IMR-90 (cell line): ENCODE measurements around the gene NPC1. TPM values are rescaled to one million over a fixed set of nuclear protein-coding genes. Genes with fewer than 3 reads are reported as not detected.

ENCODE experiments used
- ATAC-seq: fragments of 200-7000 bp; cut with Tn5 transposase; 2 replicates; pipeline ENCODE4 v1.9.1; 2020; ENCODE audit warnings: low read depth, mild to moderate bottlenecking, moderate library complexity
- BruUV-seq: library from RNA; stranded (reverse); fragments of 400-500 nt; replicated peaks from 2 replicates; lab custom pipeline; 2021; lab: Mats Ljungman, UMichigan
- CTCF ChIA-PET: fragments of 300-600 bp; formaldehyde crosslinking; extraction: SDS; loops from one replicate; lab custom pipeline; 2021; ENCODE audit warnings: antibody characterized with exemption; lab: Yijun Ruan, JAX
- POLR2A ChIA-PET: fragments of 300-600 bp; sonication (Branson Sonifier 250); formaldehyde crosslinking; loops from one replicate; lab custom pipeline; 2022; ENCODE audit warnings: antibody characterized with exemption; ENCODE audit not compliant: unreplicated experiment; lab: Charles Lee
- DNase-seq: peaks from one replicate; pipeline ENCODE4 v3.0.0; 2013
- H2AFZ ChIP-seq: replicated peaks from 2 replicates; pipeline ENCODE3; 2013; ENCODE audit warnings: low read length, mild to moderate bottlenecking; ENCODE audit not compliant: poor library complexity
- H2AK5ac ChIP-seq: 2 replicates; pipeline ENCODE4 v1.6.1; 2013; ENCODE audit warnings: low read depth, low read length, inconsistent platforms
- H2AK9ac ChIP-seq: replicated peaks from 2 replicates; pipeline ENCODE3; 2013; ENCODE audit warnings: mild to moderate bottlenecking, low read depth, low read length, moderate library complexity; ENCODE audit not compliant: poor library complexity
- H2BK120ac ChIP-seq: 2 replicates; pipeline ENCODE4 v1.6.1; 2013; ENCODE audit warnings: low read depth, low read length, inconsistent platforms
- H2BK15ac ChIP-seq: 3 replicates; pipeline ENCODE4 v1.6.1; 2013; ENCODE audit warnings: low read depth, low read length, inconsistent platforms
- H2BK20ac ChIP-seq: 2 replicates; pipeline ENCODE4 v1.6.1; 2013; ENCODE audit warnings: low read depth, mild to moderate bottlenecking, inconsistent platforms, low read length, moderate library complexity
- H2BK5ac ChIP-seq: 2 replicates; pipeline ENCODE4 v1.6.1; 2013; ENCODE audit warnings: mild to moderate bottlenecking, low read depth, low read length, inconsistent platforms; ENCODE audit not compliant: poor library complexity, severe bottlenecking
- H3K14ac ChIP-seq: replicated peaks from 2 replicates; pipeline ENCODE4 v1.6.1; 2013; ENCODE audit warnings: low read depth, low read length, inconsistent platforms
- H3K18ac ChIP-seq: 2 replicates; pipeline ENCODE4 v1.6.1; 2013; ENCODE audit warnings: low read depth, low read length, control low read depth
- H3K23ac ChIP-seq: 2 replicates; pipeline ENCODE4 v1.6.1; 2013; ENCODE audit warnings: low read depth, low read length, inconsistent platforms
- H3K27ac ChIP-seq: 2 replicates; pipeline ENCODE4 v1.5.1; 2013; ENCODE audit warnings: mild to moderate bottlenecking, control low read depth, low read length; ENCODE audit not compliant: insufficient read depth
- H3K27me3 ChIP-seq: 2 replicates; pipeline ENCODE4 v1.6.1; 2013; ENCODE audit warnings: low read length; ENCODE audit not compliant: control insufficient read depth, insufficient read depth
- H3K36me3 ChIP-seq: 2 replicates; pipeline ENCODE4 v1.6.1; 2013; ENCODE audit warnings: low read length, mixed read lengths; ENCODE audit not compliant: control insufficient read depth, insufficient read depth
- H3K4ac ChIP-seq: 2 replicates; pipeline ENCODE4 v1.6.1; 2013; ENCODE audit warnings: low read depth, low read length, inconsistent platforms
- H3K4me1 ChIP-seq: 2 replicates; pipeline ENCODE4 v1.6.1; 2013; ENCODE audit warnings: low read length, mixed read lengths; ENCODE audit not compliant: control insufficient read depth, insufficient read depth
- H3K4me2 ChIP-seq: 2 replicates; pipeline ENCODE4 v1.6.1; 2013; ENCODE audit warnings: low read depth, mild to moderate bottlenecking, control low read depth, low read length, moderate library complexity
- H3K4me3 ChIP-seq: 2 replicates; pipeline ENCODE4 v1.5.1; 2013; ENCODE audit warnings: low read depth, mild to moderate bottlenecking, control low read depth, low read length, moderate library complexity; ENCODE audit not compliant: insufficient read depth
- H3K56ac ChIP-seq: 2 replicates; pipeline ENCODE4 v1.6.1; 2013; ENCODE audit warnings: low read length, inconsistent platforms; ENCODE audit not compliant: insufficient read depth; ENCODE audit errors: extremely low read depth
- H3K79me1 ChIP-seq, 2 experiments: 2 replicates each; pipeline ENCODE4 v1.6.1; 2013; ENCODE audit warnings: low read length in 2 of 2, inconsistent platforms in 1 of 2, low read depth in 1 of 2
- H3K9ac ChIP-seq: 2 replicates; pipeline ENCODE4 v1.6.1; 2013; ENCODE audit warnings: low read depth, low read length, control low read depth
- H3K9me1 ChIP-seq: 2 replicates; pipeline ENCODE4 v1.6.1; 2013; ENCODE audit warnings: low read length, inconsistent platforms; ENCODE audit not compliant: insufficient read depth
- H3K9me3 ChIP-seq: 2 replicates; pipeline ENCODE4 v1.6.1; 2013; ENCODE audit warnings: low read length; ENCODE audit not compliant: control insufficient read depth, insufficient read depth
- H4K20me1 ChIP-seq: 2 replicates; pipeline ENCODE4 v1.6.1; 2013; ENCODE audit warnings: low read length, inconsistent platforms; ENCODE audit not compliant: insufficient read depth
- H4K5ac ChIP-seq: 2 replicates; pipeline ENCODE4 v1.6.1; 2013; ENCODE audit warnings: mild to moderate bottlenecking, low read depth, low read length, control low read depth
- H4K8ac ChIP-seq, 2 experiments: 2 replicates each; pipeline ENCODE4 v1.6.1; 2013; ENCODE audit warnings: low read depth in 2 of 2, low read length in 2 of 2, control low read depth in 1 of 2, inconsistent platforms in 1 of 2
- H4K91ac ChIP-seq: 2 replicates; pipeline ENCODE4 v1.6.1; 2013; ENCODE audit warnings: low read depth, low read length, inconsistent platforms; ENCODE audit not compliant: insufficient read depth
- MAFK ChIP-seq: IDR thresholded peaks from 2 replicates; pipeline ENCODE4 v1.6.1; 2012; ENCODE audit warnings: low read depth, low read length, improper control_type of control experiment
- POLR2A ChIP-seq: IDR thresholded peaks from 2 replicates; pipeline ENCODE4 v1.6.1; 2012; ENCODE audit warnings: mild to moderate bottlenecking, low read depth, low read length
- RCOR1 ChIP-seq: IDR thresholded peaks from 2 replicates; pipeline ENCODE4 v1.6.1; 2012; ENCODE audit warnings: mild to moderate bottlenecking, low read length, improper control_type of control experiment; ENCODE audit not compliant: insufficient replicate concordance
- RFX5 ChIP-seq: IDR thresholded peaks from 2 replicates; pipeline ENCODE4 v1.8.0; 2012; ENCODE audit warnings: low read depth, mild to moderate bottlenecking, low read length, moderate library complexity
- SMC3 ChIP-seq: fragments of 150-350 bp; IDR thresholded peaks from 2 replicates; pipeline ENCODE4 v1.6.1; 2016; ENCODE audit warnings: low read depth, mild to moderate bottlenecking, antibody characterized with exemption, low read length, moderate library complexity
- WGBS, 2 experiments: methylation state at CpG; one replicate each; pipeline versions ENCODE4 v1.1.5 to v1.1.7; 2013; ENCODE audit warnings: missing lambda C conversion rate in 2 of 2; ENCODE audit not compliant: insufficient read length in 1 of 2; ENCODE audit errors: extremely low coverage in 2 of 2; 5-methylcytosine and 5-hydroxymethylcytosine counted together
- dilution Hi-C: fragments of 300-500 bp; cut with HindIII; formaldehyde crosslinking; loops from one replicate; pipeline ENCODE4 v1.14.3; 2018; ENCODE audit warnings: low sequenced_read_pairs; ENCODE audit not compliant: unreplicated experiment
- in situ Hi-C: fragments of 300-500 bp; cut with MboI; formaldehyde crosslinking; loops from 3 replicates; pipeline ENCODE4 v1.14.3; 2019; ENCODE audit warnings: low sequenced_read_pairs, inconsistent platforms, mixed read lengths
- intact Hi-C: fragments of 100-400 bp; cut with micrococcal nuclease; formaldehyde crosslinking; loops from 2 replicates; pipeline ENCODE4 v1.10.0; 2022
- polyA plus RNA-seq, 3 experiments: library from polyadenylated mRNA; depleted of rRNA; stranded (reverse); fragments of >200 nt; gene quantifications; 2 replicates each; pipeline ENCODE4 v1.2.3, GENCODE V29; 2012; ENCODE audit warnings: low replicate concordance in 1 of 3
- total RNA-seq: library from RNA; depleted of rRNA; stranded (reverse); fragments of >200 nt; gene quantifications from 2 replicates; pipeline ENCODE4 v1.2.3, GENCODE V29; 2012
- TF ChIP-seq, protein P1 (sequence below): conservative IDR thresholded peaks from 2 replicates; pipeline ENCODE4 v1.5.1; 2012; ENCODE audit warnings: mild to moderate bottlenecking, low read depth, low read length, improper control_type of control experiment

NPC1 gene
- total and polyA plus RNA-seq, 2 of the 4 experiments (the other 2 are of a cell fraction) = 7.5 to 7.9 TPM

DNA sequence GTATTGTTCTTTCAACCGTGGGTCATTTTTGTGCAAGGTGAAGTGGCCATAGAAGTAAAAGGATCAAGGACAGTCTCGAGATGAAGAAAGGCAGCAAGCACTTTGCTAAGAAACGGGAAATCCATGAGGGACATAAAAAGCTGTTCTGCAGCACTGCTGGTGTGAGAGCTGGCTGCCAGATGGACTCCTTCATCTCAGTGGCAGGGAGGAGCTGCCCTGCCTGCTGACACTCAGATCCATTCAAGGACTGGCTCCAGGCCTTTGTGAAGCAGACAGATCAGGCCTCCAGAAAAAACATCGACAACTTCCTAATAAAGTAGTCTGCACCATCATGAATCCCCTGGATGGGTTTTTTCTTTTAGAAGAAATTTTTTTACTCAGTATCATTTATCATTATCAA lies 53.5 kb downstream of the NPC1 start:
- DNase-seq (no peak), ATAC-seq (no peak)
- Histone ChIP-seq H3K18ac (no peak overlapping the region), H2AFZ (no peak overlapping the region), H3K9me1 (peaks cover 17% of the 10 kb centered on the region), H2BK5ac (no peak overlapping the region), H3K9me3 (no peaks in the 10 kb centered on the region), H3K79me1 (peaks cover 0 to 20% of the 10 kb centered on the region in 2 experiments; a peak in 2 of 4 replicates), H3K9ac (no peak overlapping the region), H3K4me1 (peaks cover 2% of the 10 kb centered on the region; the same call in 1 of the 2 replicates), H4K20me1 (peaks cover 10% of the 10 kb centered on the region; the same call in 1 of the 2 replicates), H2BK120ac (no peak overlapping the region), H2AK5ac (no peak overlapping the region), H2AK9ac (no peak overlapping the region), H3K36me3 (peaks cover 76% of the 10 kb centered on the region), H3K56ac (no peak overlapping the region), H3K4ac (no peak overlapping the region), H3K27ac (no peak overlapping the region), H4K91ac (no peak overlapping the region), H2BK15ac (no peak overlapping the region), H2BK20ac (no peak overlapping the region), H3K23ac (no peak overlapping the region), H3K14ac (no peak overlapping the region), H4K5ac (no peak overlapping the region), H4K8ac (no peak overlapping the region), H3K4me3 (no peak overlapping the region), H3K27me3 (no peaks in the 10 kb centered on the region), H3K4me2 (no peak overlapping the region)
- CTCF ChIA-PET = no interaction called here
- 69% methylated on average over 3 of the region's 4 CpGs; no CpG with 5 or more reads in 1 of the 2 experiments for WGBS, 2 experiments
- POLR2A ChIA-PET = no interaction called here
- intact Hi-C loops (no loop called here), dilution Hi-C loops (no loop called here), in situ Hi-C loops (no loop called here)
- TF ChIP-seq RCOR1 (no peak), RFX5 (no peak), SMC3 (no peak), MAFK (no peak), POLR2A (no peak)
- TF ChIP-seq, protein P1, sequence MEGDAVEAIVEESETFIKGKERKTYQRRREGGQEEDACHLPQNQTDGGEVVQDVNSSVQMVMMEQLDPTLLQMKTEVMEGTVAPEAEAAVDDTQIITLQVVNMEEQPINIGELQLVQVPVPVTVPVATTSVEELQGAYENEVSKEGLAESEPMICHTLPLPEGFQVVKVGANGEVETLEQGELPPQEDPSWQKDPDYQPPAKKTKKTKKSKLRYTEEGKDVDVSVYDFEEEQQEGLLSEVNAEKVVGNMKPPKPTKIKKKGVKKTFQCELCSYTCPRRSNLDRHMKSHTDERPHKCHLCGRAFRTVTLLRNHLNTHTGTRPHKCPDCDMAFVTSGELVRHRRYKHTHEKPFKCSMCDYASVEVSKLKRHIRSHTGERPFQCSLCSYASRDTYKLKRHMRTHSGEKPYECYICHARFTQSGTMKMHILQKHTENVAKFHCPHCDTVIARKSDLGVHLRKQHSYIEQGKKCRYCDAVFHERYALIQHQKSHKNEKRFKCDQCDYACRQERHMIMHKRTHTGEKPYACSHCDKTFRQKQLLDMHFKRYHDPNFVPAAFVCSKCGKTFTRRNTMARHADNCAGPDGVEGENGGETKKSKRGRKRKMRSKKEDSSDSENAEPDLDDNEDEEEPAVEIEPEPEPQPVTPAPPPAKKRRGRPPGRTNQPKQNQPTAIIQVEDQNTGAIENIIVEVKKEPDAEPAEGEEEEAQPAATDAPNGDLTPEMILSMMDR = no peak
- BruUV-seq = no TSS peak
